Body of pancreas (tissue), 4 donors: Measurements from ENCODE around the gene POLRMT. TPM values are rescaled to one million over a fixed set of nuclear protein-coding genes. Genes with fewer than 3 reads are reported as not detected.
"Not testable (repeated sequence)": the region's sequence is repeated elsewhere in the genome, so short reads cannot be mapped to it uniquely, and the experiment has no call there.

Experiments used
- ATAC-seq: fragments of 150-250 bp; one replicate; pipeline ENCODE4 v1.9.1; 2016
- DNase-seq, 4 donors: peaks; one replicate each; pipeline ENCODE4 v3.0.0-alpha.2; 2019
- H3K27ac ChIP-seq, 4 donors: fragments of 200-600 bp; sonication (generic); 1 replicate in 3 of 4; 2 replicates in 1 of 4; pipeline versions ENCODE4 v1.5.1 to v1.6.1; 2016 to 2019; ENCODE audit warnings: mild to moderate bottlenecking in 1 of 4, mixed read lengths in 1 of 4, moderate library complexity in 1 of 4
- H3K27me3 ChIP-seq, 2 donors: fragments of 200-600 bp; sonication (generic); one replicate each; pipeline ENCODE4 v1.6.0; 2016; ENCODE audit warnings: mild to moderate bottlenecking in 1 of 2
- H3K36me3 ChIP-seq, 2 donors: fragments of 200-600 bp; sonication (generic); replicated peaks in 1 of 2; 2 replicates each; pipeline ENCODE4 v1.5.1; 2016; ENCODE audit warnings: low read depth in 2 of 2; ENCODE audit not compliant: insufficient read depth in 1 of 2
- H3K4me1 ChIP-seq: fragments of 200-600 bp; sonication (generic); one replicate; pipeline ENCODE4 v1.6.0; 2016
- H3K4me3 ChIP-seq, 2 donors: fragments of 200-600 bp; sonication (generic); 1 replicate in 1 of 2; 2 replicates in 1 of 2; pipeline ENCODE4 v1.5.1; 2016 to 2019
- H3K9me3 ChIP-seq, 3 donors: fragments of 200-600 bp; sonication (generic); 1 replicate in 2 of 3; 2 replicates in 1 of 3; pipeline ENCODE4 v1.5.1; 2016
- CTCF ChIP-seq, 7 experiments: fragments of 450-650 bp in 4 of 7; fragments of 200-600 bp in 3 of 7; sonication (generic) in 3 of 7; IDR thresholded peaks; one replicate each; pipeline ENCODE4 v1.5.1; 2016 to 2019; ENCODE audit warnings: antibody characterized with exemption in 7 of 7
- POLR2A ChIP-seq, 3 donors: fragments of 450-650 bp; IDR thresholded peaks; one replicate each; pipeline ENCODE4 v1.6.1; 2016; ENCODE audit warnings: antibody characterized with exemption in 3 of 3, mild to moderate bottlenecking in 2 of 3
- WGBS, 2 donors: methylation state at CpG; one replicate each; pipeline ENCODE4 v1.1.5; 2017; 5-methylcytosine and 5-hydroxymethylcytosine counted together
- intact Hi-C: fragments of 100-400 bp; cut with DNase I; formaldehyde crosslinking; loops from one replicate; pipeline ENCODE4 v1.15.1; 2023
- total RNA-seq, 2 donors: library from RNA; depleted of rRNA; stranded (reverse); fragments of >200 nt; gene quantifications; one replicate each; pipeline ENCODE4 v1.1.0, GENCODE V29; 2016

POLRMT gene
- total RNA-seq, 2 donors from 2014 or later = 25.4 to 46.1 TPM

GRCh38 chr19:632579-633067, 714 bp downstream of the POLRMT start:
- H3K9me3 ChIP-seq = no peaks in the 10 kb centered on the region
- H3K4me1 ChIP-seq = peaks cover 27% of the 10 kb centered on the region
- peak overlapping the region in 2 of 4 donors; percentile 47 to 60 for H3K27ac ChIP-seq
- TF ChIP-seq POLR2A (IDR thresholded peaks at IDR 0.05) (no peak), CTCF (IDR thresholded peaks at IDR 0.05) (no peak)
- intact Hi-C loops = no loop called here
- 3% methylated on average over 6 to 35 of the region's 35 CpGs for WGBS, 2 donors
- H3K36me3 ChIP-seq = no peaks in the 10 kb centered on the region
- no peaks in the 10 kb centered on the region for H3K27me3 ChIP-seq
- DNase-seq = no peak
- H3K4me3 ChIP-seq = peak overlapping the region; percentile 53 to 87
- ATAC-seq = no peak

GRCh38 chr19:629961-630714, 3.2 kb downstream of the POLRMT start:
- intact Hi-C loops = no loop called here
- no peaks in the 10 kb centered on the region for H3K9me3 ChIP-seq
- H3K36me3 ChIP-seq = no peaks in the 10 kb centered on the region
- no peak for TF ChIP-seq CTCF (IDR thresholded peaks at IDR 0.05)
- TF ChIP-seq POLR2A (IDR thresholded peaks at IDR 0.05) = no peak
- H3K4me3 ChIP-seq = no peak overlapping the region
- WGBS, 2 donors = 88 to 97% methylated on average over 26 to 29 of the region's 30 CpGs
- no peaks in the 10 kb centered on the region for H3K27me3 ChIP-seq
- ATAC-seq (no peak), DNase-seq (peak in 1 of 4 donors; percentile 11)
- H3K27ac ChIP-seq = no peak overlapping the region
- H3K4me1 ChIP-seq = peaks cover 27% of the 10 kb centered on the region

GRCh38 chr19:629515-629914, 3.8 kb downstream of the POLRMT start:
- H3K9me3 ChIP-seq, H3K27ac ChIP-seq, intact Hi-C loops, H3K27me3 ChIP-seq, ATAC-seq, H3K4me3 ChIP-seq, H3K36me3 ChIP-seq, DNase-seq: not testable (repeated sequence)
- peaks cover 22% of the 10 kb centered on the region for H3K4me1 ChIP-seq
- 70 to 83% methylated on average over 14 to 19 of the region's 25 CpGs for WGBS, 2 donors

GRCh38 chr19:628168-628567, 5.2 kb downstream of the POLRMT start:
- Histone ChIP-seq H3K36me3 (peaks cover 0 to 5% of the 10 kb centered on the region in 2 donors), H3K4me3 (no peak overlapping the region), H3K27ac (no peak overlapping the region), H3K4me1 (peaks cover 14% of the 10 kb centered on the region), H3K27me3 (no peaks in the 10 kb centered on the region), H3K9me3 (no peaks in the 10 kb centered on the region)
- 86 to 90% methylated on average over 13 to 19 of the region's 19 CpGs for WGBS, 2 donors
- no peak for TF ChIP-seq CTCF (IDR thresholded peaks at IDR 0.05)
- no peak for TF ChIP-seq POLR2A (IDR thresholded peaks at IDR 0.05)
- intact Hi-C loops = no loop called here
- ATAC-seq (no peak), DNase-seq (no peak)

GRCh38 chr19:626566-626965, 6.8 kb downstream of the POLRMT start:
- H3K4me3 ChIP-seq, ATAC-seq, H3K27ac ChIP-seq, H3K36me3 ChIP-seq, H3K27me3 ChIP-seq, intact Hi-C loops, H3K4me1 ChIP-seq, DNase-seq, H3K9me3 ChIP-seq: not testable (repeated sequence)
- WGBS, 2 donors = 94 to 95% methylated on average over 7 of the region's 7 CpGs

GRCh38 chr19:625257-625656, 8.1 kb downstream of the POLRMT start:
- DNase-seq (no peak), ATAC-seq (no peak)
- TF ChIP-seq CTCF (IDR thresholded peaks at IDR 0.05) = no peak
- no peak for TF ChIP-seq POLR2A (IDR thresholded peaks at IDR 0.05)
- peaks cover 0 to 10% of the 10 kb centered on the region in 2 donors for H3K36me3 ChIP-seq
- H3K9me3 ChIP-seq = no peaks in the 10 kb centered on the region
- no peaks in the 10 kb centered on the region for H3K27me3 ChIP-seq
- intact Hi-C loops = no loop called here
- no peak overlapping the region for H3K27ac ChIP-seq
- 82 to 85% methylated on average over 5 of the region's 5 CpGs for WGBS, 2 donors
- no peaks in the 10 kb centered on the region for H3K4me1 ChIP-seq
- no peak overlapping the region for H3K4me3 ChIP-seq
